Measurements from ENCODE around the gene ZNF665.
"Not testable (repeated sequence)": the region's sequence is repeated elsewhere in the genome, so short reads cannot be mapped to it uniquely, and the experiment has no call there.

DNA sequence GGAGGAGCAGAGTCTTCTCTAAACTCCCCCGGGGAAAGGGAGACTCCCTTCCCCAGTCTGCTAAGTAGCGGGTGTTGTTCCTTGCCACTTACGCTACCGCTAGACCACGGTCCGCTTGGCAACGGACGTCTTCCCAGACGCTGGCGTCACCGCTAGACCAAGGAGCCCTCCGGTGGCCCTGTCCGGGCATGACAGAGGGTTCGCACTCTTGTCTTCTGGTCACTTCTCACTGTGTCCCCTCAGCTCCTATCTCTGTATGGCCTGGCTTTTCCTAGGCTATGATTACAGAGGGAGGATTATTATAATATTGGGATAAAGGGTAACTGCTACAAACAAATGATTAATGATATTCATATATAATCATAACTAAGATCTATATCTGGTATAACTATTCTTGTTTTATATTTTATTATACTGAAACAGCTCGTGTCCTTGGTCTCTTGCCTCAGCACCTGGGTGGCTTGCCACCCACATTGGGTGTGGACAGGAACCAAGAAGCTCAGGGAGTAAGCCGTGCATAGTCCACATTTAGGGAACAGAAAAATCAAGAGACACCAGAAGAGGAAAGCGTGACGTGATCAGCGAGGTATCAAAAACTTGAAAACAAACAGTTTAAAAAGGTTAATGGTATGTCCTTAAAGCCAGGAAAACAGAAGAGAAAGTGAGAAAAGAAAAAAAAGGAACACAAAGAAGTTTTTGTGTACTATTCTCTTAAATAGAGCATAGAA, 7.8 kb downstream of the ZNF665 start:
- TF ChIP-seq, protein P1, sequence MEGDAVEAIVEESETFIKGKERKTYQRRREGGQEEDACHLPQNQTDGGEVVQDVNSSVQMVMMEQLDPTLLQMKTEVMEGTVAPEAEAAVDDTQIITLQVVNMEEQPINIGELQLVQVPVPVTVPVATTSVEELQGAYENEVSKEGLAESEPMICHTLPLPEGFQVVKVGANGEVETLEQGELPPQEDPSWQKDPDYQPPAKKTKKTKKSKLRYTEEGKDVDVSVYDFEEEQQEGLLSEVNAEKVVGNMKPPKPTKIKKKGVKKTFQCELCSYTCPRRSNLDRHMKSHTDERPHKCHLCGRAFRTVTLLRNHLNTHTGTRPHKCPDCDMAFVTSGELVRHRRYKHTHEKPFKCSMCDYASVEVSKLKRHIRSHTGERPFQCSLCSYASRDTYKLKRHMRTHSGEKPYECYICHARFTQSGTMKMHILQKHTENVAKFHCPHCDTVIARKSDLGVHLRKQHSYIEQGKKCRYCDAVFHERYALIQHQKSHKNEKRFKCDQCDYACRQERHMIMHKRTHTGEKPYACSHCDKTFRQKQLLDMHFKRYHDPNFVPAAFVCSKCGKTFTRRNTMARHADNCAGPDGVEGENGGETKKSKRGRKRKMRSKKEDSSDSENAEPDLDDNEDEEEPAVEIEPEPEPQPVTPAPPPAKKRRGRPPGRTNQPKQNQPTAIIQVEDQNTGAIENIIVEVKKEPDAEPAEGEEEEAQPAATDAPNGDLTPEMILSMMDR (IDR thresholded peaks at IDR 0.05; ENCODE audit: borderline replicate concordance, extremely low read depth, low read length, poor library complexity, severe bottlenecking) = peak; percentile 20
- not testable (repeated sequence) for TF ChIP-seq EZH2 (IDR thresholded peaks at IDR 0.05; ENCODE audit: borderline replicate concordance, low read depth, low read length, severe bottlenecking)

All from DND-41 (cell line).